Activated naive CD4-positive, alpha-beta T cell treated with anti-CD3 and anti-CD28 coated beads, Interleukin-2, amount 10 ng/mL, durations not matched to agents 5 hours and 36 hours (primary cell): Measurements from ENCODE around the gene LAMA4. TPM values are rescaled to one million over a fixed set of nuclear protein-coding genes. Genes with fewer than 3 reads are reported as not detected.

Experiments
- total RNA-seq, 2 experiments: library from RNA; stranded (reverse); gene quantifications; one replicate each; pipeline ENCODE4 v1.2.3, GENCODE V29; 2021

LAMA4 gene, protein sequence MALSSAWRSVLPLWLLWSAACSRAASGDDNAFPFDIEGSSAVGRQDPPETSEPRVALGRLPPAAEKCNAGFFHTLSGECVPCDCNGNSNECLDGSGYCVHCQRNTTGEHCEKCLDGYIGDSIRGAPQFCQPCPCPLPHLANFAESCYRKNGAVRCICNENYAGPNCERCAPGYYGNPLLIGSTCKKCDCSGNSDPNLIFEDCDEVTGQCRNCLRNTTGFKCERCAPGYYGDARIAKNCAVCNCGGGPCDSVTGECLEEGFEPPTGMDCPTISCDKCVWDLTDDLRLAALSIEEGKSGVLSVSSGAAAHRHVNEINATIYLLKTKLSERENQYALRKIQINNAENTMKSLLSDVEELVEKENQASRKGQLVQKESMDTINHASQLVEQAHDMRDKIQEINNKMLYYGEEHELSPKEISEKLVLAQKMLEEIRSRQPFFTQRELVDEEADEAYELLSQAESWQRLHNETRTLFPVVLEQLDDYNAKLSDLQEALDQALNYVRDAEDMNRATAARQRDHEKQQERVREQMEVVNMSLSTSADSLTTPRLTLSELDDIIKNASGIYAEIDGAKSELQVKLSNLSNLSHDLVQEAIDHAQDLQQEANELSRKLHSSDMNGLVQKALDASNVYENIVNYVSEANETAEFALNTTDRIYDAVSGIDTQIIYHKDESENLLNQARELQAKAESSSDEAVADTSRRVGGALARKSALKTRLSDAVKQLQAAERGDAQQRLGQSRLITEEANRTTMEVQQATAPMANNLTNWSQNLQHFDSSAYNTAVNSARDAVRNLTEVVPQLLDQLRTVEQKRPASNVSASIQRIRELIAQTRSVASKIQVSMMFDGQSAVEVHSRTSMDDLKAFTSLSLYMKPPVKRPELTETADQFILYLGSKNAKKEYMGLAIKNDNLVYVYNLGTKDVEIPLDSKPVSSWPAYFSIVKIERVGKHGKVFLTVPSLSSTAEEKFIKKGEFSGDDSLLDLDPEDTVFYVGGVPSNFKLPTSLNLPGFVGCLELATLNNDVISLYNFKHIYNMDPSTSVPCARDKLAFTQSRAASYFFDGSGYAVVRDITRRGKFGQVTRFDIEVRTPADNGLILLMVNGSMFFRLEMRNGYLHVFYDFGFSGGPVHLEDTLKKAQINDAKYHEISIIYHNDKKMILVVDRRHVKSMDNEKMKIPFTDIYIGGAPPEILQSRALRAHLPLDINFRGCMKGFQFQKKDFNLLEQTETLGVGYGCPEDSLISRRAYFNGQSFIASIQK (N-terminal part only)
- not detected for total RNA-seq

DNA sequence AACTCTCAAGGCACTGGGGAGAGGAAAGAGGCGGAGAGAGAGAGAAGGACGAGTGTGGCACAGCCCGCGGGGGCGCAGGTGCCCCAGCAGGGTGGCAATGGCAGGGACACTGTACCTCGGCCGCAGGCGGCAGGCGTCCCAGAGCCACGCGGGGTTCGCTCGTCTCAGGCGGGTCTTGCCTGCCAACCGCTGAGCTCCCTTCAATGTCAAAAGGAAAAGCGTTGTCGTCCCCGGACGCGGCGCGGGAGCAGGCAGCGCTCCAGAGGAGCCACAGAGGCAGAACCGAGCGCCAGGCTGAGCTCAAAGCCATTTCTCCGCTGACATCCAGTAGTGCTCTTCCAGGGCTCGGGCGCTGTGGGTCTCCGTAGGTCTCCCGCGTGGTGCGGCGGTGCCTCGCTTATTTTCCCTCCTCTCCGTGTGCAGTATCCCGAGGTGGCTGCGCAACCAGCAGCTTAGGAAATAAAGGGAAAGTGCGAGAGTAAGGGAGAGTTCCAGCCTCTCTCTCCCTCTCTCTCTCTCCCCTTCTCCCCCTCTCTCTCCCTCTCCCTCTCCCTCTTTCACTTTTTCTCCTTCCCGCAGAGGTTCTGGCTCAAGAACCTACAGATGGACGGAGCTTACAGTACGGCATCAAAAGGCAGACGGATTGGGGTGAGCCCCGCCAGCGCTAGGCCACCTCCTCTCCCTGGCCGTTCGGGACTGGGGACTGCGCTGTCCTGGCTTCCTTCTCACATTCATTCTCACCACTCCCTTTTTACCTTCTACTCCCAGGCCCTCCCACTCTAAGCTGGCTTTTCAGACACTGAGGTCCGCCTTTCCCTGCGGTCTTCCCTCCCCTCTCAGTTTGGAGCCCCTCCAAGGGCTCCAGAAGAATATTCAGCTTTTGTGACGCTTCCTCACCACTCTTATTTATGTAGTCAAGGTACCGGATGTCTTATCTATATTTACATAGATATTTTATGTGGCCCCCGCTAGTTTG, at the start of gene LAMA4:
LAMA4 (minus strand) TSS at position 727 of the 976 bp plus-strand sequence; CDS start at position 310, 417 bp downstream.

DNA sequence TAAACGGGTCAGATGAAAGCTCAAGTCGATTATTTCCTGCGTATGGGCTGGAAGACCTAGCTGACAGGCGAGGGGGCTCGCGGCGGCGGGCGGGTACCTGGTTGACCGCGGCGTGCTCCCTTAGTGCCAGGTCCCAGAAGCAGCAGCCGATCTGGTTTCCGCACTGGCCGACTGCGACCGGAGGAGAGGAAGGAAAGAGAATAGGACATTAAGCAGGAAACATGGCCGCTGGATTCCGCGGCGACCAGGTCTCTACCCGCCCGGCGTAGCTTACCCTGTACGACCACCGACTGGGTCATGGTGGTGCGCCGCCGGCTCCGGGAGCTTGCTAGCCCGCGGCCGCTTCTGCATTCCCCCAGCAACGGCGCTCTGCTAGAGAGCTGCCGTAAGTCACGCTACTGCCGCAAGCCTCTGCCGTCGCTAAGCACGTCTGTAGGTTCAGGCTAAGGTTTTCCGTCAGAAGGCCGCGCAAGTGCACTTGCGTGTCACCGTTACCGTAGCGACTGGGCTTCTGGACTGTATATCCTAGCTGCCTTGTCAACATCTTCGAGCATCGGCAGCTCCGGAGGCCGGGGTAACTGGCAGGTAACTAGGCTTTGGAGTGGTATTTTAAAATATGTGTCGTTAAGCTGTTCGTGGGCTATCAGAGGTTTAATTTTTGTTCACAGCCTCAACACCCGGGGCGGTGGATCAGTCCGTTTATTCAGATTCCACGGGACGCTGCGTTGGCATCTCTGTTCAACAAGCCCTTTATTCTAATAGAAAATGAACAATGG, 167.0 kb downstream of the LAMA4 start, which contains the start of the genes FAM229B and TUBE1:
FAM229B (plus strand) TSS at position 456 of the 776 bp plus-strand sequence. CDS start 11,693 bp downstream, outside the sequence.
TUBE1 (minus strand) TSS at position 347 of the 776 bp plus-strand sequence; CDS start at position 299, 48 bp downstream.

Other genes starting within 250 kb of the LAMA4 start
- gene CCN6, start 200.5 kb downstream of the LAMA4 start, total RNA-seq, result not detected
- 10 to 100 TPM; 16.7 to 18.2 TPM for gene TUBE1, start 167.1 kb downstream of the LAMA4 start, total RNA-seq
- gene FAM229B, start 167.0 kb downstream of the LAMA4 start, total RNA-seq, result 1 to 10 TPM; 1.2 to 1.3 TPM
- gene RFPL4B, start 92.8 kb upstream of the LAMA4 start, total RNA-seq, result not detected